NCI-H82 (cell line): ENCODE results near the gene FGF4.

Source experiments
- DNase-seq: peaks from one replicate; lab custom pipeline; 2025; lab: John Stamatoyannopoulos, UW

Gene FGF4

DNA sequence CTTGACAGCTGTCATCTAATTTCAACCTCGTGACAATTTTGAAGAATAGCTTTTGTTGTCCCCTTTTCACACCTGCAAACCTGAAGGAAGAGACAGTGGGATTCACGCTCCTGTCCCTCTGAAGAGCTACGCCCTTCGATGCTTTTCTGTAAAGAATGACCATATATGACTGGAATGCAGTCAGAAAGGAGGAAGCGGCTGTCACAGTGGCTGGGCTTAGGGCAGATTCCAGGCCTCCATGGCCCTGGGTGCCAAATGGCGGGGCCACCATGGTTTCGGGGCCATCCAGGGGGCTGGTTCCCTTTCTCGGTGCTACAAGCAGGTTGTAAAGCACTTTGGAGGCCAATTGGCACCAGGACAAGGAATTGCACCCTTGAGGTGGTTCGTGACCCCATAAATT, 49.1 kb downstream of the FGF4 start:
- DNase-seq: no peak

DNA sequence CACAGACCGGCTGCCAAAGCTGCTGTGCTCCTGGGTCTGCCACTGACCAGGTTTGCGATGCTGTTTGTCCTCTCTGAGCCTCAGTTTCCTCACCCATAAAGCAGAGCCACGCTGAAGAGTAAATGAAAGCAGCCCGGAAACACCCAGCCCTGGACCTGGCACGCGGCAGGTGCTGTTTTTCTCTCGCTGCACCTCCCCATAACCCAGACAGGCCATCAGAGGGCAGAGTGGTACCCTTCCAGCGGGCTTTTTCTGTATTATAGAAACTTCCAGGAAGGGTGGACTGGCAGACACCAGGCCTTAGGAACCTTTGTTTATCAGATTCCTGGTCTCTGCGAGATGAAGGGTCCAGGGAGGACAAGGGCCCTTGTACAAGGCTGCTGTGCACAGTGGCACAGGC, 53.4 kb downstream of the FGF4 start:
- no peak for DNase-seq

DNA sequence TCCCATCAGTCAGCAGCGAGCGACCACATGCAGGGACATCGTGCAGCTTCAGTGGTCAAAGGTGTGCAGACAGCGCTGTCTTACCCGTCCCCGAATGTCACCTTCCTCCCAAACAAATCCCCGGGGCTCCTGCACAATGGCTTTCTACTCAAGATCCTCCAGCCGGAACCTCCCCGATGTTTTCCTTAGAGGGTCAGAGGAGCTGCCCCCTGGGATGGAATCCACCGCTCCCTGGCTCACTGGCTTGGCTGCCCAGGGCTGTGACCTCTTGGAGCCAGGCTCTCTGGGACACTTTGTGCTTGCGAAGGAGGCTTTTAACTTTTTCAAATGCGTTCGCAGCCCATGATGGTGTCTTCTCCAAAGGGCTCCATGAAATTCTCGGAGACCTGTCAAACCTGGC, 54.0 kb downstream of the FGF4 start:
- DNase-seq: no peak
